C1 segment of cervical spinal cord (tissue), 14 donors: ENCODE results near the gene NBPF3.
"Not testable (repeated sequence)": the region's sequence is repeated elsewhere in the genome, so short reads cannot be mapped to it uniquely, and the experiment has no call there.

Experiments
- DNase-seq, 14 donors: peaks; one replicate each; lab custom pipeline; 2025; lab: John Stamatoyannopoulos, UW

The NBPF3 gene, protein sequence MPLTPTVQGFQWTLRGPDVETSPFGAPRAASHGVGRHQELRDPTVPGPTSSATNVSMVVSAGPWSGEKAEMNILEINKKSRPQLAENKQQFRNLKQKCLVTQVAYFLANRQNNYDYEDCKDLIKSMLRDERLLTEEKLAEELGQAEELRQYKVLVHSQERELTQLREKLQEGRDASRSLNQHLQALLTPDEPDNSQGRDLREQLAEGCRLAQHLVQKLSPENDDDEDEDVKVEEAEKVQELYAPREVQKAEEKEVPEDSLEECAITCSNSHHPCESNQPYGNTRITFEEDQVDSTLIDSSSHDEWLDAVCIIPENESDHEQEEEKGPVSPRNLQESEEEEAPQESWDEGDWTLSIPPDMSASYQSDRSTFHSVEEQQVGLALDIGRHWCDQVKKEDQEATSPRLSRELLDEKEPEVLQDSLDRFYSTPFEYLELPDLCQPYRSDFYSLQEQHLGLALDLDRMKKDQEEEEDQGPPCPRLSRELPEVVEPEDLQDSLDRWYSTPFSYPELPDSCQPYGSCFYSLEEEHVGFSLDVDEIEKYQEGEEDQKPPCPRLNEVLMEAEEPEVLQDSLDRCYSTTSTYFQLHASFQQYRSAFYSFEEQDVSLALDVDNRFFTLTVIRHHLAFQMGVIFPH

DNA sequence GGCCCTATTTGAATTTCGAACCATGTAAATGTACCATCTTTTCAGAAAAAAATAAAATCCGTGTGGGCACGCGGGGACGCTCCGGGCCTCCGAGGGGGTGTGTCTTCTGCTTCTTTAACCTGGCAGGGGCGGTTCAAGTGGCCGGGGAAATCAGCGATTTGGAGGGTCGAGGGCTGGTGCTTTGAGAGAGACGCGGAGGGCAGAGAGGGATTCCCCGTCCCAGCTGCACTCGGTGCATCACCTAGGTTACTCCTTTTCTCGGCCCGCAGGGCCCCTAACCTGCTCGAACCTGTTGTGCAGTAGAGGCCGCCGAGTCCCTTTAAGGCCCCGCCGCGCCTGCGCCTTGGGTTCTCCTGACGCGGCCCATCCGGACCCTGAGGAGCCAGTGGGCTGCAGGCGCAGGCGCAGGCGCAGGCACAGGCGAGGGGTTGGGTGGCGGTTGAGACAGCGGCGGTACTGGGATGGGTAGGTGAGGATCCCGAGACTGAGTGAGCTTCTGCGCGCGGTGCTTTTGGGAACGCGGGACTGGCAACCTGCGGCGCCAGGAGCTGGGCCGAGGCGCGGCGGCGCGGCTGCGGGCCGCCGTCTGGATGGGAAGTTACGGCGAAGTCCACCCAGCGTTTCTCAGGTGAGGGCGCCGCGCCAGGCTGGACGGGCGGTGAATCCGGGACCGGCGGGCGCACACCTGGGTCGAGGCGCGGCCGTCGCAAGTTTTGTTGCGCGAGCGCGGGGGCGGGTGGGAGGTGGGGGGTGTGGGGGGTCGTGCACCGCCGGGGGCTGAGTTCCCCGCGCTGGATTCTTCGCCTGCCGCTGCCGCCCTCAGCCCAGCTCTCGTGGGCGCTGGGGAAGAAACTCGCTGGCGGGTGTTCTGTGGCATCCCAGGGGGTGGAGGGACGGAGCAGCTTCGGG is at the start of gene NBPF3:
NBPF3 (plus strand) TSS at position 417 of the 909 bp plus-strand sequence. CDS start 4,950 bp downstream, outside the sequence.
- peak in 13 of 14 donors; percentile 34 to 93 (median 72) for DNase-seq

DNA sequence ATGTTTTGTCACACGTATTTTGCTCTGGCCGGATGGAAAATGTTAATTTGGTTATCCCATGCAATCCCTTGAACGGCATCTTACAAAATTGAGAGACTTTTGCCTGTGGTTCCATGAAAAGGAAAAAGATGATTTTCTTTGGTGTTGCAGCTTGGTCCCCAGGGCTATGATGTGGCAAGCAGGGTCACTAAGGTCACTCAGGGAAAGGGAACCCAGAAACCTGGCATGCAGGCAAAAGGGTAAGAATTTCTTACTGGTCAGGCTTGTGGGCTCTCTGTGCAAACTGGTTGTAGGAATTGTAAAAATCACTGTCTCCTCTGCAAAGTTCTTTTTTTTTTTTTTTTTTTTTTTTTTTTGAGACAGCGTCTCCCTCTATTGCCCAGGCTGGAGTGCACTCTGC is 48.4 kb upstream of the NBPF3 start:
- DNase-seq, result no peak

DNA sequence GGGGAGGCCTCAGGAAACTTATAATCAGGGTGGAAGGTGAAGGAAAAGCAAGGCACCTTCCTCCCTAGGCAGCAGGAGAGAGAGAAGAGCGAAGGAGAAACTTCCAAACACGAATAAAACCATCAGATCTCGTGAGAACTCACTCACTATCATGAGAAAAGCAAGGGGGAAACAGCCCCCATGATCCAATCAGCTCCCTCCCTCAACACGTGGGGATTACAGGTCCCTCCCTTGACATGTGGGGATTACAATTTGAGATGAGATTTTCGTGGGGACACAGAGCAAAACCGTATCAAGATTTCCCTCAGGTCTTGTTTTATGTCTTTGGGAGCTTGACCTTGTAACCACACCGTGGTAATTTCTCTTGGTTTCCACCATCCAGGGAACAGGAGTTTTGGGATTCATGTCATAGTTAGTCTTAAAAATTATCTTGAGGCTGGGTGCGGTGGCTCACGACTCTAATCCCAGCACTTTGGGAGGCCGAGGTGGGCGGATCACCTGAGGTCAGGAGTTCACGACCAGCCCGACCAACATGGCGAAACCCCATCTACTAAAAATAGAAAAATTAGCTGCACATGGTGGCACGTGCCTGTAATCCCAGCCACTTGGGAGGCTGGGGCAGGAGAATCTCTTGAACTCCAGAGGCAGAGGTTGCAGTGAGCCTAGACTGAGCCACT is 47.2 kb upstream of the NBPF3 start:
- DNase-seq, result no peak

DNA sequence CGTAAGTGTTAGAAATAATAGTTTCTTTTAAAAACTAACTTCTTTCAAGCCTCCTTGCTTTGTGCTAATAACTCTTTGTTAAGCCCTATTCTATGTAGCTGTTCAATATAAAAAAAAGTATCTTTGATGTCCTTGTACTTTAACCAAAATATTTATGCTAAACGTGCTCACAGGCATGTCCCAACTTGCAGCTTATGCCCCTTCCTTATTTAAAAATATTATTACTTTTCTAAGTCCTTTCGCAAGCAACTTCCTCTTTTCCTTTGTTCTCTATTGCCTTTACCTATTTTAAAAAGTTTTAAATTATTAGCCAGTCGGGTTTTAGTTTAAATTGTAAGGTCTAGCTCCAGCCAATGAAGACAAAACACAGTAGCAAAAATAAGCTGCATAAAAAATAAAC is 43.4 kb upstream of the NBPF3 start:
- DNase-seq, result no peak

DNA sequence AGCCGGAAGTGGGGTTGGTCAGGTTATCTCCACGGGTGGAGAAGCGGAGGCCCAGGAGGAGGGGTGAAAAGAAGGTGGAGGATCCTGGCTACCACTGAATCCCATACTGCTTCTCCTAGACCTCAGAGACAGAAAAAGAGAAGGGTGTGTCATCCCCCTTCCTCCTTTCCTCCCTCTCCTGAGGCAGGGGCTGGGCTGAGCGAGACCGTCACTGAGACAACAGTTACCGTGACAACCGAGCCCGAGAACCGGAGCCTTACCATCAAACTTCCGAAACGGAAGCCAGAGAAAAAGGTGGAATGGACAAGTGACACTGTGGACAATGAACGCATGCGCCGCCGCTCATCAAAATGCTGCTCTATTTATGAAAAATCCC is 42.1 kb upstream of the NBPF3 start:
- DNase-seq, result no peak

DNA sequence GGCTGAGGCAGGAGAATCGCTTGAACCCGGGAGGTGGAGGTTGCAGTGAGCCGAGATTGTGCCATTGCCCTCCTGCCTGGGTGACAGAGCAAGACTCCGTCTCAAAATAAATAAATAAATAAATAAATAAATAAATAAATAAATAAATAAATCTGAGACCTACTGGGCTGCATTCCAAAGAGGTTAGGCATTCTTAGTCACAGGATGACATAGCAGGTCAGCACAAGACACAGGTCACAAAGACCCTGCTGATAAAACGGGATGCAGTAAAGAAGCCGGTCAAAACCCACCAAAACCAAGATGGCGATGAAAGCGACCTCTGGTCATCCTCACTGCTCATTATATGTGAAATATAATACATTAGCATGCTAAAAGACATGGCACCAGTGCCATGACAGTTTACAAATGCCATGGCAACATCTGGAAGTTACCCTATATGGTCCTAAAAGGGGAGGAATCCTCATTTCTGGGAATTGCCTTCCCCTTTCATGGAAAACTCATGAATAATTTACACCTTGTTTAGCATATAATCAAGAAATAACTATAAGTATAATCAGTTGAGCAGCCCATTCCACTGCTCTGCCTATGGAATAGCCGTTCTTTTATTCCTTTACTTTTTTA is 38.1 kb upstream of the NBPF3 start:
- DNase-seq, result not testable (repeated sequence)

DNA sequence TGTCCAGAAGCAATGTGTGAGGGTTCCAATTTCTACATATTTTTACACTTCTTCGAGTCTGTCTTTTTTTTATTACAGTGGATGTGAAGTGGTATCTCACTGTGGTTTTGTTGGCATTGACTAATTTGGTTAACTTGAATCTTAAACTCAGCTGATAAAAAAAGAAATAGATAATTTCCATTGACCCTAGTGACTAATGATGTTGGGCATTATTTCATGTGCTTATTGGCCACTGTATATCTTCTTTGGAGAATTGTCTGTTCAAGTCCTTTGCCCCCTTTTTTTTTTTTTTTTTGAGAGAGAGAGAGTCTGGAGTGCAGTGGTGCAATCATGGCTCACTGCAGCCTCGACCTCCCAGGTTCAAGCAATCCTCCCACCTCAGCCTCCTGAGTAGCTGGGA is 33.3 kb upstream of the NBPF3 start:
- DNase-seq, result no peak

DNA sequence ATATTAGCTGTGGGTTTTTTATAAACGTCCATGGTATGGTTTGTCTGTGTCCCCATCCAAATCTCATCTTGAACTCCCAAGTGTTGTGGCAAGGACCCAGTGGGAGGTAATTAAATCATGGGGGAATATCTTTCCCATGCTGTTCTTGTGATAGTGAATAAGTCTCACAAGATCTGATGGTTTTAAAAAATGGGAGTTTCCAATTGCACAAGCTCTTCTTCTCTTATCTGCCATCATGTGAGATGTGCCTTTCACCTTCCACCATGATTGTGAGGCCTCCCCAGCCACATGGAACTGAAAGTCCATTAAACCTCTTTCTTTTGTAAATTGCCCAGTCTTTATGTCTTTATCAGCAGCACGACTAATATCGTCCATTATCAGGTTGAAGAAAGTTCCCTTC is 30.0 kb upstream of the NBPF3 start:
- DNase-seq, result not testable (repeated sequence)

DNA sequence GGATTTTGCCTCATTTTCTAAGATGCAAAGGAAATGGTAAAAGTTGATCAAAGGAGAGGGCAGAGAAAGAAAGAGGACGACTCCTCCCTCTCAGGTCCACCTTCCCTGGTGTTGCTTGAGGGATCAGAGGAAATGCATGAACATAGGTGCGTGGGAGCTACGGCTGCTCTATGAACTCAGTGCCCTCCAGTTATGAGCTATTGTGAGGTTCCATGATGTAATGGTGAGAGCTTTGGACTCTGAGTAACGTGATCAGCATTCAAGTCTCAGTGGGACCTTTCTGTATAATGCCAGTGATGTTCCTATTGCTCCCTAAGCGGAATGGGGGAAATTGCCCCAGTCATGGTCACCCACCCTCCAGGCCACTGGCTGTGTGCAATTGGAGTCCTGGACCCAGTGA is 25.9 kb upstream of the NBPF3 start:
- no peak for DNase-seq

DNA sequence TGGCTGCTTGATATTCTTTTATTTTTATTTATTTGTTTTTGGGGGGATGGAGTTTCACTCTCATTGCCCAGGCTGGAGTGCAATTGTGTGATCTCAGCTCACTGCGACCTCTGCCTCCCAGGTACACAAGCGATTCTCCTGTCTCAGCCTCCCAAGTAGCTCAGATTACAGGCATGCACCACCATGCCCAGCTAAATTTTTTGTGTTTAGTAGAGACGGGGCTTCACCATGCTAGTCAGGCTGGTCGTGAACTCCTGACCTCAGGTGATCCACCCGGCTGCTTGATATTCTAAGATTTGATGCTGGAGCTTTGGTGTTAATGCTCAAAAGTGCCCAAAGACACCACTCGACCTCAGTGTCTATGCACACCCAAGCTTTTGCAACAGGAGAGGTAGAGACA is 19.6 kb upstream of the NBPF3 start:
- DNase-seq, result not testable (repeated sequence)

DNA sequence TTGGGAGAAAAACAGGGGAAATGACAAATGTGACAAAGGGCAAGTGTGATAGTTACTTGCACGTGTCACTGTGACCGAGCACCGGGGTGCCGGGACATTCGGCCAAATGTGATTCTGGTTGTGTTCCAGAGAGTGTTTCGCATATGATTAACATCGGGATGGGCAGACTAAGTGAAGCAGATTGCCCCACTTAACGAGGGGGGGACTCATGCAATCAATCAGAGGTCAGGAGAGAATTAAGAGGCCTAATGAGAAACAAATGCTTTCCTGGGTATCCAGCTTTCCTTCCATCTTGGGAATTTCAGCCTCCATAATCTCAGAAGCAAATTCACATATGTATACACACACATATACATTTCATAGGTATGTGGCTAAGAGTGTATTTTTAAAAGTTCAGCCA is 18.6 kb upstream of the NBPF3 start:
- DNase-seq, result not testable (repeated sequence)

DNA sequence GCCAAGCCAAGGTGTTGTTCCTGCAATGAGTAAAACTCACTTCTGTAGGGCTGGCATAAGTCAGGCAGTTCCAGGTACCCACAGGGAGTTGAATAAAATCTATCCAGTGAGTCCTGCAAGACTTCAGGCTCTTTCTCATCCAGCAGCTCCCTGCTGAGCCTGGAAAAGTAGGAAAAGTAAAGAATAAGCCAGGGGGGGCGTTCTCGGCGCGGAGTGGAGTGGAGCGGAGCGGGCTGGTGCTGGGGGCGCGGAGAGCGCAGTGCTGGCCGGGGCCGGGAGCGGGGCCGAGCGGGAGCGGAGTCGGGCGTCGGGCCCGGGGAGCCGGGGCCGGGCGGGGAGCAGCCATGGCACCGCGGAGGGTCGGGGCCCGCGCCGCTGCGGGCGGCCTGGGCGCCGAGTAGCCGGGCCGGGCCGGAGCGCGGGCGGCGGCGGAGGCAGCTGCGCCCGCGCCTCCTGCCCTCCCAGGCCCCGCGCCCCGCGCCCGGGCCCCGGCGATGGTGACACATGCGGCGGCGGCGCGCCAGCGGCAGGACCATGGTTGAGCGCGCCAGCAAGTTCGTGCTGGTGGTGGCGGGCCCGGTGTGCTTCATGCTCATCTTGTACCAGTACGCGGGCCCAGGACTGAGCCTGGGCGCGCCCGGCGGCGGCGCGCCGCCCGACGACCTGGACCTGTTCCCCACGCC is 12.0 kb upstream of the NBPF3 start:
- not testable (repeated sequence) for DNase-seq

DNA sequence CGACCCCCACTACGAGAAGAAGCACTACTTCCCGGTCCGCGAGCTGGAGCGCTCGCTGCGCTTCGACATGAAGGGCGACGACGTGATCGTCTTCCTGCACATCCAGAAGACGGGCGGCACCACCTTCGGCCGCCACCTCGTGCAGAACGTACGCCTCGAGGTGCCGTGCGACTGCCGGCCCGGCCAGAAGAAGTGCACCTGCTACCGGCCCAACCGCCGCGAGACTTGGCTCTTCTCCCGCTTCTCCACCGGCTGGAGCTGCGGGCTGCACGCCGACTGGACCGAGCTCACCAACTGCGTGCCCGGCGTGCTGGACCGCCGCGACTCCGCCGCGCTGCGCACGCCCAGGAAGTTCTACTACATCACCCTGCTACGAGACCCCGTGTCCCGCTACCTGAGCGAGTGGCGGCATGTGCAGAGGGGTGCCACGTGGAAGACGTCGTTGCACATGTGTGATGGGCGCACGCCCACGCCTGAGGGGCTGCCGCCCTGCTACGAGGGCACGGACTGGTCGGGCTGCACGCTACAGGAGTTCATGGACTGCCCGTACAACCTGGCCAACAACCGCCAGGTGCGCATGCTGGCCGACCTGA is 11.4 kb upstream of the NBPF3 start:
- DNase-seq, result not testable (repeated sequence)

DNA sequence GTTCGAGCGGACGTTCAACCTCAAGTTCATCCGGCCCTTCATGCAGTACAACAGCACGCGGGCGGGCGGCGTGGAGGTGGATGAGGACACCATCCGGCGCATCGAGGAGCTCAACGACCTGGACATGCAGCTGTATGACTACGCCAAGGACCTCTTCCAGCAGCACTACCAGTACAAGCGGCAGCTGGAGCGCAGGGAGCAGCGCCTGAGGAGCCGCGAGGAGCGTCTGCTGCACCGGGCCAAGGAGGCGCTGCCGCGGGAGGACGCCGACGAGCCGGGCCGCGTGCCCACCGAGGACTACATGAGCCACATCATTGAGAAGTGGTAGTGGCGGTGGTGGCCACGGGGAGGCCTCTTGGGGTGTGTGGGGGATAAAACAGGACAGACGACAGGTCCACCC is 10.7 kb upstream of the NBPF3 start:
- not testable (repeated sequence) for DNase-seq

DNA sequence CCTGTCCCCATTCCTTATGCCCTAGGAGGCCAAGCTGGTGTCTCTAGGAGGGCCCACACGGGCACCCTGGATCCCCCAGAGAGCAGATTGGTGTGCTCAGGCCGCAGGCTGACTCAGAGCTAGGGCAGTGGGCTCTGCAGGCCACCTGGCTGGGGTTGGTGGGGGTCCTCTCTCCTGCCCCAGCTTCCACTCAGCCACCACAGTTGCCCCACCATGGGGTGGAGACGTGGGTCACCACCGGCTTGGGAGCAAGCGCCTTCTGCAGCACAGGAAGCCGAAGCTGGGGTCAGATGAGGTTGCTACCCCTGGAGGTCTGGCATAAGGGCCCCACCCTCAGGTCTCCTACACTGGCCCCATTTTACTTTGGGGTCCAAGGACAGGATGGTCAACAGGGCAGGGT is 9.1 kb upstream of the NBPF3 start:
- DNase-seq, result not testable (repeated sequence)

DNA sequence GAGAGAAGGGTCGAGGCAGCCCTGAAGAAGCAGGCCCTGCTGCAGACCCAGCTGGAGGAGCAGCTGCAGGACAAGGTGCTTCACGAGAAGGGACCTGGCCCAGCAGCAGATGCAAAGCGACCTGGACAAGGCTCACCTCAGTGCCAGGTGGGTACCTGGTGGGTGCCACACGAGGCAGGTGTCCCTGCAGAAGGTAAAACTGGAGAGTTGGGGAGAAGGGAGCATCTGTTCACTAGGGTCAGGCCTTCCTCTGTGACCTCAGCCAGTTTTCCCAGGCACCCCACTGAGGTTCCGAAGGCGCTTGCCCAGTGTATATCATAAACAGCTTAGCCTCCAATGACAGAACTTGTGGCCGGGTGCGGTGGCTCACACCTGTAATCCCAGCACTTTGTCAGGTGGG is 5.5 kb upstream of the NBPF3 start:
- DNase-seq, result no peak

DNA sequence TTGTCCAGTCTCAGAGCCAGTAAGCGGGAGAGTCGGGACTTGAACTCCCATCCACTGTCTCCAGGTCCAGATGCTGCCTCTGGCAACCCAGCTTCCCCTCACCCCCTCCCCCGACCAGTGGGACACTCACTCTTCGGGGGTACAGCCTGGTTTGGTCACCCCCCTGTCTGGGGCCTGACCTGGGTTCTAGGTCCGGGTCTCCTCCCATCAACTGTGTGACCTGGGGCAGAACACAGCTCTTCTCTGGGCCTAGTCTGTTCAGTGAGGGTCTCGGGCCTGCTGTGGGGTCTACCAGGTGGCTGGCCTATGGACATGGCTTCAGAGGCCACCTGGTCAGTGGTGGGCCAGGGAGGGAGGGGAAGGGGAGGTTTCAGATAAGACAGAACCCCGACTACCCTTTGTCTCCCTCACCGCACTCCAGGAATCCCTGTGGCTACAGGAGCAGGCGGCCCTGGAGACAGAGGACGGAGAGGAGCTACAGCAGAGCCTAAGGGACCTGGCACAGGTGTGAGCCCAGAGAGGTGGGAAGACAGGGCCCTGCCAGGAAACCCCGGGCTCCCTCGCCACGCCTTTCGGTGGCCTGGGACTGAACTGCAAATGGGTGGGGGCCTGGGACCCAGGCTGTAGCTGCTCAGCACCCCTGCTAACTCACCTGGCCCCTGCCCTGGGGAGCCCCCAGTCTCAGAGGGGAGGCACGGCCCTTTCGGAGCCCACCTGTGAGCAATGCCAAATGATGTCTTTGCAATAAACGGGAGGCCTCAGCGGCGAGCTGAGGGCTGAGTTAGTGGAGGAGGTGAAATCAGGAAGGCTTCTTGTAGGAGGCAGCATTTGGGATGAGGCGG is 4.1 kb upstream of the NBPF3 start:
- peak in 1 of 14 donors; percentile 0 for DNase-seq

DNA sequence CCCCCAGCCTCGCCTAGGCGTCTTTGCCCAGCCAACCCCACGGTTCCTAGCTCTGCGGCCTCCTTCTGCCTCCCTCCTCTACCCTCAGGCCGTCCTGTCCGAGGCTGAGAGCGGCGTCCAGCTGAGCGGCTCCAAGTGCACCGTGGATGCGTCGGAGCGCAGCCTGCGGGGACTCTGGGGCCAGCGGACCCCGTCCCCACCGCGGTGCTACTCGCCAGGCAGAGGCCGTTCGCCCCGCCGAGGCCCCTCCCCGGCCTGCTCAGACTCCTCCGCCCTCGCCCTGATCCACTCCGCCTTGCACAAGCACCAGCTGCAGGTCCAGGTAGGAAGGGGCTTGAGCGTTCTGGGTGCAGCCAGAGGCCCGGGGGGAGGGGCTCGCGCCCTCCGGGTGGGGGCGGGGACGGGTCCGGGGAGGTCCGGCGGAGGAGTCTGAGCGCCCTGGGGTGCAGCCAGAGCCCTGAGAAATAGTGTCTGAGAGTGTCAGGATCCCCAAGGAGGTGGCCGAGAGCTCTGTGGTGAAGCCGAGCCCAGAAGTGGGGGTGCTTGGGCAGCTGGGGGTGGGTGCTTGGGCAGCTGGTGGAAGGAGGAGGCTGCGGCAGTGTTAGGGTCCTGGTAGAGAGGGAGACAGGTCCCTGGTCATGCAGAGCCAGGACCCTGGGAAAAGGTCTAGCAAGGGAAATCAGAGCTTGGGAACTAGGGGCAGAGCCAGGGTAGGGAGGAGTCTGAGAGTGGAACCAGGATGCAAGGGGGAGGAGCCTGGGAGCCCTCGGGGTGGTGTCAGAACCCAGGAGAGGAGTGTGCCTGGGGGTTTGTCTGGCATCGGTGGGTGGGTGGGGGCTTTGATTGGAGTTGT is 3.2 kb upstream of the NBPF3 start:
- peak in 2 of 14 donors; percentile 2 to 34 for DNase-seq
